ENCODE results near the gene KRTAP4-4.
"Not testable (repeated sequence)": the region's sequence is repeated elsewhere in the genome, so short reads cannot be mapped to it uniquely, and the experiment has no call there.

KRTAP4-4 gene

GRCh38 chr17:41147531-41148204 is 12.9 kb downstream of the KRTAP4-4 start:
- DNase-seq: no peak

- DNase-seq: no peak
Observed at GRCh38 chr17:41145261-41145660, 15.3 kb downstream of the KRTAP4-4 start.

GRCh38 chr17:41144846-41145245 is 15.7 kb downstream of the KRTAP4-4 start:
- no peak for DNase-seq

- DNase-seq: no peak
Observed at GRCh38 chr17:41141361-41141760, 19.2 kb downstream of the KRTAP4-4 start.

GRCh38 chr17:41140360-41141131 is 20.0 kb downstream of the KRTAP4-4 start, which contains the start of gene KRTAP4-6:
TSS of gene KRTAP4-6 (minus strand) at chr17:41140544. CDS start at chr17:41140487, 57 bp downstream.
- DNase-seq: no peak

GRCh38 chr17:41139865-41140264 is 20.7 kb downstream of the KRTAP4-4 start:
- not testable (repeated sequence) for DNase-seq

GRCh38 chr17:41133880-41134735 is 26.4 kb downstream of the KRTAP4-4 start:
- no peak for DNase-seq

GRCh38 chr17:41131979-41132378 is 28.6 kb downstream of the KRTAP4-4 start:
- DNase-seq: no peak

GRCh38 chr17:41127371-41127770 is 33.2 kb downstream of the KRTAP4-4 start:
- DNase-seq: no peak

- no peak for DNase-seq
Observed at GRCh38 chr17:41126412-41126811, 34.1 kb downstream of the KRTAP4-4 start.

- no peak for DNase-seq
Observed at GRCh38 chr17:41125064-41125463, 35.5 kb downstream of the KRTAP4-4 start.

- not testable (repeated sequence) for DNase-seq
Observed at GRCh38 chr17:41123991-41124371, 36.6 kb downstream of the KRTAP4-4 start, which contains the start of gene KRTAP4-12. TSS of gene KRTAP4-12 (minus strand) at chr17:41124182. CDS start at chr17:41124122, 60 bp downstream.

- not testable (repeated sequence) for DNase-seq
Observed at GRCh38 chr17:41123292-41123990, 37.1 kb downstream of the KRTAP4-4 start.

- no peak for DNase-seq
Observed at GRCh38 chr17:41121742-41122141, 38.8 kb downstream of the KRTAP4-4 start.

GRCh38 chr17:41119696-41120690 is 40.6 kb downstream of the KRTAP4-4 start:
- DNase-seq: peak; percentile 11

GRCh38 chr17:41118721-41119120 is 41.8 kb downstream of the KRTAP4-4 start:
- no peak for DNase-seq

- not testable (repeated sequence) for DNase-seq
Observed at GRCh38 chr17:41117846-41118386, 42.6 kb downstream of the KRTAP4-4 start, which contains the start of gene KRTAP4-11. TSS of gene KRTAP4-11 (minus strand) at chr17:41118373. CDS start at chr17:41118315, 58 bp downstream.

GRCh38 chr17:41116297-41116696 is 44.3 kb downstream of the KRTAP4-4 start:
- no peak for DNase-seq

GRCh38 chr17:41111151-41111885 is 49.2 kb downstream of the KRTAP4-4 start:
- no peak for DNase-seq

All from hematopoietic multipotent progenitor cell treated with erythropoietin and hydrocortisone succinate and interleukin-3 and kit ligand, for 6 days (in vitro differentiated cells).